Fibroblast of lung (primary cell): Measurements from ENCODE around the gene HGFAC. TPM values are rescaled to one million over a fixed set of nuclear protein-coding genes. Genes with fewer than 3 reads are reported as not detected.

Source experiments
- DNase-seq, 2 donors: peaks; one replicate each; pipeline versions ENCODE4 v3.0.0 to v3.0.0-alpha.2; 2010; ENCODE audit warnings: low read depth in 2 of 2
- H2AFZ ChIP-seq: 2 replicates; pipeline ENCODE4 v1.5.1; 2012; ENCODE audit warnings: low read length, control low read depth, inconsistent platforms
- H3K27ac ChIP-seq: 2 replicates; pipeline ENCODE4 v1.5.1; 2011; ENCODE audit warnings: low read length, control low read depth; ENCODE audit not compliant: insufficient read depth
- H3K27me3 ChIP-seq: 2 replicates; pipeline ENCODE4 v1.5.1; 2011; ENCODE audit warnings: mild to moderate bottlenecking, low read length; ENCODE audit not compliant: control insufficient read depth, insufficient read depth
- H3K36me3 ChIP-seq: 2 replicates; pipeline ENCODE4 v1.5.1; 2011; ENCODE audit warnings: low read length; ENCODE audit not compliant: control insufficient read depth, insufficient read depth
- H3K4me1 ChIP-seq: 2 replicates; pipeline ENCODE4 v1.5.1; 2011; ENCODE audit warnings: low read length; ENCODE audit not compliant: control insufficient read depth, insufficient read depth; ENCODE audit errors: extremely low read depth
- H3K4me2 ChIP-seq: 2 replicates; pipeline ENCODE4 v1.5.1; 2011; ENCODE audit warnings: low read length, control low read depth; ENCODE audit not compliant: insufficient read depth; ENCODE audit errors: extremely low read depth
- H3K4me3 ChIP-seq, 4 experiments: fragments of 200-600 bp in 1 of 4; sonication (generic) in 1 of 4; replicated peaks in 1 of 4; 2 replicates each; pipeline ENCODE4 v1.5.1; 2011 to 2016; ENCODE audit warnings: low read length in 4 of 4, low read depth in 3 of 4, mild to moderate bottlenecking in 3 of 4, control low read depth in 2 of 4, inconsistent platforms in 1 of 4, mixed read lengths in 1 of 4; ENCODE audit not compliant: insufficient read depth in 1 of 4; ENCODE audit errors: control extremely low read depth in 1 of 4
- H3K79me2 ChIP-seq: 2 replicates; pipeline ENCODE4 v1.5.1; 2012; ENCODE audit warnings: mild to moderate bottlenecking, low read length, inconsistent platforms; ENCODE audit not compliant: control insufficient read depth, insufficient read depth
- H3K9ac ChIP-seq: 2 replicates; pipeline ENCODE4 v1.5.1; 2011; ENCODE audit warnings: mild to moderate bottlenecking, low read length, control low read depth; ENCODE audit not compliant: insufficient read depth
- H3K9me3 ChIP-seq: 2 replicates; pipeline ENCODE4 v1.5.1; 2012; ENCODE audit warnings: low read depth, low read length; ENCODE audit not compliant: control insufficient read depth, insufficient read depth
- H4K20me1 ChIP-seq: 2 replicates; pipeline ENCODE4 v1.5.1; 2011; ENCODE audit warnings: low read length; ENCODE audit not compliant: control insufficient read depth, insufficient read depth; ENCODE audit errors: extremely low read depth
- EZH2 ChIP-seq: IDR thresholded peaks from 2 replicates; pipeline ENCODE4 v1.5.1; 2012; ENCODE audit warnings: low read length, control low read depth, mild to moderate bottlenecking; ENCODE audit errors: missing control alignments
- polyA plus RNA-seq, 2 donors: library from polyadenylated mRNA; depleted of rRNA in 1 of 2; stranded (reverse) in 1 of 2; unstranded in 1 of 2; fragments of >200 nt; gene quantifications; 2 replicates each; pipeline ENCODE4 v1.2.1, GENCODE V29; 2011 to 2012; ENCODE audit warnings: missing spikeins in 1 of 2
- total RNA-seq: library from RNA; depleted of rRNA; stranded (reverse); fragments of >200 nt; gene quantifications from 2 replicates; pipeline ENCODE4 v1.2.1, GENCODE V29; 2014
- TF ChIP-seq, protein P1 (sequence below), 2 donors: IDR thresholded peaks in 1 of 2; conservative IDR thresholded peaks in 1 of 2; 1 replicate in 1 of 2; 2 replicates in 1 of 2; pipeline ENCODE4 v1.5.1; 2011 to 2012; ENCODE audit warnings: low read length in 2 of 2, control low read depth in 1 of 2, inconsistent platforms in 1 of 2, low read depth in 1 of 2, mild to moderate bottlenecking in 1 of 2

The HGFAC gene
- total and polyA plus RNA-seq, 2 donors (not counting 1 experiment from before 2014, with no cell fraction given), result 0.33 TPM; not detected in 1

DNA sequence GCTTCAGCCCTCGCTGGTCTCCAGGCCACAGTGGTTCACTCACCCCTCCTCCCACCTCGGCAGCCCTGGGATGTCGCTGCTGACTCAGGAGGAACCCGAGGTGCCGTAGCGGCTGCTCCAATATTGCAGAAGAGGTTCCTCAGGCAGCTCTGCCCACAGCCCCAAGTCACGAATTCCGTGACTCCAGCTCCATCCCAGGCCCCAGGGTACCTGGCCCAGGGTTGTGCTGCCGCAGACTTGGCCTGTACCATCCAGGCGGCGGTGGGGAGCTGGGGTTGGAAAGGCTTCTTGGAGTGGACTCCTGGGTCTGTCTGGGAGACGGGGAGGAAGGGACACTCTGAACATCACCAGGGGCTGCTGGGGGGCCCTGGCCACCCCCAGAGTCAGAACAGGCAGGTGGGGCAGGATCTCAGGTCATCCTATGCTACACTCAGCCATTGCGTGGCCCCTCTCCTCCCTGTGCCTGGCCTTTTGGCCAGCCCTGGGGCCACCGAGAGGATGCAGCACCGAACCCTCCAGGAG is 728 bp upstream of the HGFAC start:
- Histone ChIP-seq H4K20me1 (no peaks in the 10 kb centered on the region), H3K4me3 (no peak overlapping the region), H3K27me3 (no peaks in the 10 kb centered on the region), H2AFZ (no peak overlapping the region), H3K27ac (no peak overlapping the region), H3K9ac (no peak overlapping the region), H3K36me3 (no peaks in the 10 kb centered on the region), H3K79me2 (no peaks in the 10 kb centered on the region), H3K4me2 (no peak overlapping the region), H3K9me3 (no peaks in the 10 kb centered on the region), H3K4me1 (no peaks in the 10 kb centered on the region)
- TF ChIP-seq, protein P1, sequence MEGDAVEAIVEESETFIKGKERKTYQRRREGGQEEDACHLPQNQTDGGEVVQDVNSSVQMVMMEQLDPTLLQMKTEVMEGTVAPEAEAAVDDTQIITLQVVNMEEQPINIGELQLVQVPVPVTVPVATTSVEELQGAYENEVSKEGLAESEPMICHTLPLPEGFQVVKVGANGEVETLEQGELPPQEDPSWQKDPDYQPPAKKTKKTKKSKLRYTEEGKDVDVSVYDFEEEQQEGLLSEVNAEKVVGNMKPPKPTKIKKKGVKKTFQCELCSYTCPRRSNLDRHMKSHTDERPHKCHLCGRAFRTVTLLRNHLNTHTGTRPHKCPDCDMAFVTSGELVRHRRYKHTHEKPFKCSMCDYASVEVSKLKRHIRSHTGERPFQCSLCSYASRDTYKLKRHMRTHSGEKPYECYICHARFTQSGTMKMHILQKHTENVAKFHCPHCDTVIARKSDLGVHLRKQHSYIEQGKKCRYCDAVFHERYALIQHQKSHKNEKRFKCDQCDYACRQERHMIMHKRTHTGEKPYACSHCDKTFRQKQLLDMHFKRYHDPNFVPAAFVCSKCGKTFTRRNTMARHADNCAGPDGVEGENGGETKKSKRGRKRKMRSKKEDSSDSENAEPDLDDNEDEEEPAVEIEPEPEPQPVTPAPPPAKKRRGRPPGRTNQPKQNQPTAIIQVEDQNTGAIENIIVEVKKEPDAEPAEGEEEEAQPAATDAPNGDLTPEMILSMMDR (conservative IDR thresholded peaks at IDR 0.05 in 1 of 2, IDR thresholded peaks at IDR 0.05 in 1 of 2; ENCODE audit: low read depth in 1 of 2, low read length in 2 of 2), result no peak
- TF ChIP-seq EZH2, result no peak
- peak in 1 of 2 donors; percentile 14 for DNase-seq

DNA sequence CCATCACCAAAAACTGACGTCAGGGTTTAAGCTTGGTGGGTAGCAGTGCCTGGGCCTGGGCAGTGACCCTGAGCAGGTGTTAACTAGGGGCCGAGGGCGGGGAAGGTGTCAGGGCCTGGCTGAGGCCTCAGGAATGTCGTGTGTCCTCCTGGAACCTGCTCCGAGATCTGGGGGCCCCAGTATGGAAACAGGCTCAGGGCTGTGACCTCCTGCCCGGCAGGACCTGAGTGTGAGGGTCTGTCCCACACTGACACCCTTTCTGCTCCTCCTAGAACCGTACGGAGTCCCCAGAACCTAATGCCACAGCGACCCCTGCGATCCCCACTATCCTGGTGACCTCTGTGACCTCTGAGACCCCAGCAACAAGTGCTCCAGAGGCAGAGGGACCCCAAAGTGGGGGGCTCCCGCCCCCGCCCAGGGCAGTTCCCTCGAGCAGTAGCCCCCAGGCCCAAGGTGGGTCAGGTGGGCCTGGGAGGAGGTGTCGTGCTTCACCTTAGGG is 741 bp downstream of the HGFAC start:
- no peaks in the 10 kb centered on the region for H3K4me1 ChIP-seq
- no peak for TF ChIP-seq EZH2
- TF ChIP-seq, protein P1 (conservative IDR thresholded peaks at IDR 0.05 in 1 of 2, IDR thresholded peaks at IDR 0.05 in 1 of 2; ENCODE audit: low read depth in 1 of 2, low read length in 2 of 2), result no peak
- no peaks in the 10 kb centered on the region for H3K79me2 ChIP-seq
- no peak overlapping the region for H3K27ac ChIP-seq
- H3K4me3 ChIP-seq, result no peak overlapping the region
- DNase-seq, result no peak
- H3K4me2 ChIP-seq, result no peak overlapping the region
- no peaks in the 10 kb centered on the region for H3K9me3 ChIP-seq
- no peaks in the 10 kb centered on the region for H3K36me3 ChIP-seq
- no peaks in the 10 kb centered on the region for H3K27me3 ChIP-seq
- no peaks in the 10 kb centered on the region for H4K20me1 ChIP-seq
- H2AFZ ChIP-seq, result no peak overlapping the region
- no peak overlapping the region for H3K9ac ChIP-seq

DNA sequence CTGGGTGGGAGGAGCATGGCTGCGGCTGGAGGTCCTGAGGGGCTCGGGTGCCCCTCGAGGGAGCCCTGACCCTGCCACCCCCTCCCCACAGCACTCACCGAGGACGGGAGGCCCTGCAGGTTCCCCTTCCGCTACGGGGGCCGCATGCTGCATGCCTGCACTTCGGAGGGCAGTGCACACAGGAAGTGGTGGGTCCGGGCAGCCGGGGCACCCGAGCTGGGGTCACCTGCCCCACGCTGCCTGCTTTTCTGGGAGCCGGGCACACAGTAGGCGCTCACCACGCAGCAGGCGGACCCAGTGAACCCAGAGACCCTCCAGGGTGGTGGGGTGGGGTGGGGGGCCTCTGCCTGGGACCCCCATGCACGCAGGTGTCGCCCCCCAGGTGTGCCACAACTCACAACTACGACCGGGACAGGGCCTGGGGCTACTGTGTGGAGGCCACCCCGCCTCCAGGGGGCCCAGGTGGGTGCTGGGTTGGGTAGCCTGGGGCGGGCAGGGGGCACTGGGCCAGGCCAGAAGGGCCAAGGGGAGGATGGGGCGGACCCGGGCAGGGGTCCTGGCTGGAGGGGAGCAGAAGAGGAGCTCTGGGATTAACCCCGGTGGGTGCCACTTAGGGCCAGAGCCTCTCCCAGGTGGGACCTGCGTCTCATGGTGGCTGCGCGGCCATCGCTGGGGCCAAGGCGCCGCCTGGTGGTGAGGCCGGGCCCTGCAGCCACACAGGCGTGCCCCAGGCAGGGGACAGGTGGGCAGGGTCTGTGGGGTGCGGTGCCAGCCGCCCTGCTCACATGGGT is 1.4 kb downstream of the HGFAC start:
- no peaks in the 10 kb centered on the region for H3K4me1 ChIP-seq
- no peaks in the 10 kb centered on the region for H3K27me3 ChIP-seq
- H3K9me3 ChIP-seq, result no peaks in the 10 kb centered on the region
- H3K79me2 ChIP-seq, result no peaks in the 10 kb centered on the region
- H3K4me2 ChIP-seq, result no peak overlapping the region
- no peak overlapping the region for H3K4me3 ChIP-seq
- no peak overlapping the region for H3K27ac ChIP-seq
- DNase-seq, result peak in 1 of 2 donors; percentile 14
- H3K9ac ChIP-seq, result no peak overlapping the region
- no peak overlapping the region for H2AFZ ChIP-seq
- H3K36me3 ChIP-seq, result no peaks in the 10 kb centered on the region
- H4K20me1 ChIP-seq, result no peaks in the 10 kb centered on the region
- TF ChIP-seq, protein P1 (conservative IDR thresholded peaks at IDR 0.05 in 1 of 2, IDR thresholded peaks at IDR 0.05 in 1 of 2; ENCODE audit: low read depth in 1 of 2, low read length in 2 of 2), result peak; percentile 84
- TF ChIP-seq EZH2, result no peak
